GM21786 (cell line): ENCODE results near the gene SPOCK1.

Source experiments
- ATAC-seq: cut with Tn5 transposase; IDR thresholded peaks from one replicate; pipeline ENCODE4 v1.9.1; 2021; ENCODE audit not compliant: unreplicated experiment

The SPOCK1 gene

GRCh38 chr5:137496919-137497318 is 2.2 kb downstream of the SPOCK1 start:
- no peak for ATAC-seq

GRCh38 chr5:137492331-137492730 is 6.8 kb downstream of the SPOCK1 start:
- no peak for ATAC-seq

DNA sequence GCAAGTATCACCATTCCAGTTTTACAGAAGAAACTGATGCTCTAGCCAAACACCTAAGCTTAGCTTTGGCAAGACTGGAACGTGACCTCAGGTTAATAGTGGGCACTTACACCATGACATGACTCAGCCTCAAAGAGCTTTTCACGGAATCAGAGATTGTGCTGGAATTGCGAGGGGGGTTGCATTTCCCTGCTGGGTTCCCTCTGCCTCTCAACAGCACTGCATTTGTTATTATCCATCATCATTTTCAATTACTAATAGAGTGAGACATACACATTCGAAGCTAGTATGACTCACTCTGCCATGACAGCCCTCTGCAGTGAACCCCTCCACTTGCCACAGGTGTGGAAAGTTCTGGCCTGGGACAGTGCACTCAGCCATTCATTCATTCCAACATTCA is 8.0 kb downstream of the SPOCK1 start:
- no peak for ATAC-seq

DNA sequence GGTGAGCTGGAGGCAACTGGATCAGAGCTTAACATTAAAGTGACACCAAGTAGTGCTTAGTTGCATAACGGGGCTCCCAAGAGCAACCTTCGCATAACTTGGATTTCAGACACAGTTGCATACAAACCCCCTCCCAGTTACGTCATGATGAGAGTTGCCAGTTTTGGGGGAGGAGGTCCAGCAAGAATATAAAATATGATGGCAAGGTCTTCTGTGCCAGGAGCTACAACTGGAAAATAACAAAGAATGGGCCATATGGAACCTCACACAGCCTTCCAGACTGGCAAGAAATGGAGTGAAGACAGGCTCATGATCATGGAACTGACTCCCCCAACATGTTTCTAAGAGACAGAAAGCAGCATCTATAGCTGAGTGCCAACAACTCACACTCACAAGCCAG is 8.5 kb downstream of the SPOCK1 start:
- ATAC-seq: no peak

- ATAC-seq: no peak
Observed at GRCh38 chr5:137488974-137489373, 10.2 kb downstream of the SPOCK1 start.

DNA sequence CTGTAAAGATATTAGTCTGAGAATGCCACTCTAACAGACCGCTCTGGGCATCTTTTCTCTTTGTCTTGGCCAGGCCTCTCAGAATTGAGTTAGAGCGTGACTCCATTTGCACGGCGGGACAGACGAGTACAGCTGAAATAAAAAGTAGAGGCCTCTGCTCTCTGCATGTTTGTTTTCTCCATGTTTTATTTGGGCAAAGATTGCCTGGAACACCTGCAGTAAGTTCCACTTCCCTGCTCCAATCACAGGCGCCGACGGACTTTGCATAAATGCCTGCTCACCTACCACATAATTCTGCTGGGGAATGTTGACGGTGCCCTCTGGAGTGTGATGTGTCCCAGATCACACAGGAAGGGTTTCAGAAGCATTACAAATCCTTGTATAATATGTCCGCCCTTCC is 10.6 kb downstream of the SPOCK1 start:
- no peak for ATAC-seq

DNA sequence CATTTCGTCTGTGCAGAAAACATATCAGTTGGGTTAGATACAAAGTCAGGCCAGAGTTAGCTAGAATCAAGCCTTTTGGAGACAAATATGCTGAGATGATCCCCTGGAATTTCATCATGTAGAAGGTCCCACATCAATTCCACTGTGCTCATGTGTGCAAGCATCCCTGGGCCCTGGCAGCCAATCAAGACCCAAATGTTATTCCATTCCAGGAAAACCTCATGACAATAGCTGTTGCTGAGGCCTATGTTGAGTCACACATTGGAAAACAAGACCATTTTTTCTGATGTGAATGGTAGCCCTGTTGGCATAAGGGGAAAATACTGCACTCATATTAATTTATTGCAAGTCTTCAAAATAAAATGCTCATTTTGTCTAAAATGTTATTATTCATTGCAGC is 11.5 kb downstream of the SPOCK1 start:
- ATAC-seq: no peak

DNA sequence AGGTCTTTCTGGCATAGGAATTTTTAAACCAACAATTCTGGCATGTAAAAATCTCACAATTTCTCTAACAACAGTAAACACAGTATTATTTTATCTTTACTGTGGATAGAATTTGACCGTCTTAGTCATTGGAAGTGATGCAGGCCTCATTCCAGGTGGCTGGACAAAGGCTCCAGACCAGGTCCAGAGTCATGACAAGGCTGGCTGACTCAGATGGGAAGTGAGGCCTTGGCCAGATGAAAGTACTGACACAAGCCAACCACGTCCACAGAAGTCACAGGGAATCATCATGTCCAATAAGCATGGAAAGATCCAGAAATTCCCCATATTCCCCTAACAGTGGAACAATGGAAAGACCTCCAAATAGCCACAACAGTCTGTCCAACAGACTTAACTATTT is 12.4 kb downstream of the SPOCK1 start:
- ATAC-seq: no peak

- no peak for ATAC-seq
Observed at GRCh38 chr5:137481596-137481995, 17.5 kb downstream of the SPOCK1 start.

- ATAC-seq: no peak
Observed at GRCh38 chr5:137478043-137478442, 21.1 kb downstream of the SPOCK1 start.

GRCh38 chr5:137470921-137471220 is 28.3 kb downstream of the SPOCK1 start:
- no peak for ATAC-seq

GRCh38 chr5:137470111-137470920 is 28.8 kb downstream of the SPOCK1 start:
- ATAC-seq: no peak

DNA sequence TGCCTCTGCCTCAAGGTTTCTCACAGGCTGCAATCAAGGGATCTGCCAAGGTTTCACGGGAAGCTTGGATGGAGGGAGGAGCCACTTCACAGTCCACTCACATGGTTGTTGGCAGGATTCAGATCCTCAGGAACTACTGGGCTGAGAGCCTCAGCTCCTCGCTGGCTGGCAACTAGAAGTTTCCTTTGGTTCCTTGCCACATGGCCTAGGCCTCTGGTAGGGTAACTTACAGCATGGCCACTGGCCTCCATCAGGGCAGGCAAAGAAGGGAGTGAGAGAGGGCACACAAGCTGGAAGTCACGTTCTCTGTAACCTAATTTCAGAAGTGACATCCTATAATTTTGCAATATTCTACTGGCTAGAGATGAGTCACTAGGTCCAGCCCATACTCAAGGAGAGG is 32.2 kb downstream of the SPOCK1 start:
- ATAC-seq: no peak

DNA sequence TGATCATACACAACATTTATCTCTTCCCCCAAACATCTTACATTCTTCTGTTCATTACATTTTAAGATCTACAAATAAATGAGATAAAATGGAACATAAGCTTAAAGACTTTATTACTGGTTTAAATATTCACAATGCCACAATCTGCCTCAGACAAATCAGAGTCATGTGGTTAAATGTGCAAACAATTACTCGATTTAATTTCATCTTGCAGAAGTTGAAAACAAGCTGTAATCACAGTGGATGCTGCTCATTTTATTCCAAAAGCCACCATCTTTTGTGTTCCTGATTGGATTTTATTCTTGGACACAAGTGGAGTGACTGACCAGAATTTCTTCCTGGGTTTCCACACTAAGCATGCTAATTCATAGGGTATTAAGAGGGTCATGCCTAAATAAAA is 33.2 kb downstream of the SPOCK1 start:
- ATAC-seq: no peak

GRCh38 chr5:137462816-137463520 is 36.2 kb downstream of the SPOCK1 start:
- no peak for ATAC-seq

- ATAC-seq: no peak
Observed at GRCh38 chr5:137462265-137462590, 36.9 kb downstream of the SPOCK1 start.

DNA sequence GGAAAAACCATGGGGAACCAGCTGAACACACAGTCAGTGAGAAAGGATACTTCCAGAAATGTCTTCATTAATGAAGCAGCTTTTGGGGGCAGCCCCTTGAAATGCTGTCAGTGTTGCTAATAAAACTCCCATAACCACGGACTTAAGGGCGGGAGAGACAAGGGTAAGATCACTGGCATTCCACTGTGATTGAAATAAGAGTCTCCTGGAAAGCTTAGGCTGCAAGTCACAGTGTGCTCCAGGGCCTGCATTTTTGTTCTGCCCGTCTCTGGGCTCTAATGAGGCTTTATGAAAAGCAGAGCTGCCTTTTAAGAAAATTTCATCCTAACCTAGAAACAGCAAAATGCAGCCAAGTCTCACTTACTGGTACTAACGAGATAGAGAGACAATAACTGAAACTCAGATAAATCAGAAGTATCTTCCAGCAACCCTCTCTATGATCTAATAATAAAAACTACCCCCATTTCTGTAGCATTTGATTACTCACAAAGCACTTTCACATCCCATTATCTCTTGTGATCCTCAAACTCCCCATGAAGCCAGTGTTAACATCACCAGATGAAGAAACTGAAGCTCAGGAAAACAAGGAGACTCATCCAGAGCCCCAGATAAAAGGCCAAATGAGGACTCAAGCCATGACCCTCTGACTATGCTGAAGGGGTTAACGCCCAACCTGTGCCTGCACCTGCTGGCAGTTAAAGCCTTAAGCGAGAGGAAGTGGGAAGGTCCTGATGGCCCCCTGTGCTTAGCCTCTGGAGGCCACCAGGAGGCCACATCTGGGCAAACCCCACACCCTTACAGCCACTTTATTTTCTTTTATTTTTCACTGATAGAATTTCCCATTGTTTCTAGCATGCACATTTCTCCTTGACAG is 37.5 kb downstream of the SPOCK1 start:
- no peak for ATAC-seq

DNA sequence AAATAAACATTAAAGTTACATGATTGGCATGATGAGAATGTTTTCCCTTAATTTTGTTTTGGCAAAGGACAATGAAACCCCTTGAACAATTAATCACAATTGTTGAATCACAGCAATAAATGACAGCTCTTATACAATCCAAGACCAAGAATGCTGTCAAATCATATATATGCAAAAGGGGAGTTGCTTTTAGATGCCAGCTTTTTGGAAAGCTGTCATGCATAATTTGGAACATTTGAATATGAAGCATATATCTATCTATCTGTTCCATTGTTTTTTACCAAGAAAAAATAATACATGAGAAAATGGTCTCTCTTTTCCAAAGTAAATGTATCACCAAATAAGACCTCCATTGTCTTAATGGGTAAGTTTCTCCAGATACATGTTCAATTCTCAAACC is 44.5 kb downstream of the SPOCK1 start:
- ATAC-seq: no peak

GRCh38 chr5:137453483-137454080 is 45.5 kb downstream of the SPOCK1 start:
- no peak for ATAC-seq

- ATAC-seq: no peak
Observed at GRCh38 chr5:137450759-137451158, 48.4 kb downstream of the SPOCK1 start.

GRCh38 chr5:137448868-137449267 is 50.3 kb downstream of the SPOCK1 start:
- no peak for ATAC-seq

DNA sequence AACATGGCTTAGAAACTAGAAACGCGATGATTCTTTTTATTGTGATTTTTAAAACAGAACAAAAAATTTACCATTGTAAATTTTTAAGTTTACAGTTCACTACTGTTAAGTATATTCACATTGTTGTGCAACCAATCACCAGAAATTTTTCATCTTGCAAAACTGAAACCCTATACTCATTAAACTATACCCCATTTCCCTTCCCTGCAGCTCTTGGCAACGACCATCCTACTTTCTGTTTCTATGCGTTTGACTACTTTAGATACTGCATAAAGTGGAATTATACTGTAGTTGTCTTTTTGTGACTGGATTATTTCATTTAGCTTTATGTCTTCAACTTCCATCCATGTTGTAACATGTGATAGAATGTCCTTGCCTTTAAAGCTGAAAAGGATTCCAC is 52.5 kb downstream of the SPOCK1 start:
- ATAC-seq: no peak
